Muscle layer of colon (tissue), 2 donors: ENCODE measurements around the gene LRP2.

Experiments used
- H3K27ac ChIP-seq: one replicate; pipeline ENCODE4 v1.7.0; 2013; ENCODE audit warnings: low read depth, mild to moderate bottlenecking, low read length, moderate library complexity
- H3K27me3 ChIP-seq, 2 donors: one replicate each; pipeline ENCODE4 v1.7.0; 2013; ENCODE audit warnings: low read length in 2 of 2, mild to moderate bottlenecking in 2 of 2; ENCODE audit not compliant: insufficient read depth in 2 of 2, control insufficient read depth in 1 of 2
- H3K36me3 ChIP-seq: one replicate; pipeline ENCODE4 v1.7.0; 2013; ENCODE audit warnings: mild to moderate bottlenecking, low read length; ENCODE audit not compliant: insufficient read depth
- H3K4me1 ChIP-seq: one replicate; pipeline ENCODE4 v1.7.0; 2013; ENCODE audit warnings: mild to moderate bottlenecking, low read length; ENCODE audit not compliant: insufficient read depth
- H3K4me3 ChIP-seq, 2 donors: one replicate each; pipeline ENCODE4 v1.7.0; 2013; ENCODE audit warnings: low read length in 2 of 2, low read depth in 1 of 2, mild to moderate bottlenecking in 1 of 2, moderate library complexity in 1 of 2
- H3K9ac ChIP-seq: one replicate; pipeline ENCODE4 v1.7.0; 2013; ENCODE audit warnings: low read length
- H3K9me3 ChIP-seq: one replicate; pipeline ENCODE4 v1.7.0; 2013; ENCODE audit warnings: mild to moderate bottlenecking, low read length
- donor health status: abdominal sarcoma.
- donor health status: Adenocarcinoma of cecum.

LRP2 gene

DNA sequence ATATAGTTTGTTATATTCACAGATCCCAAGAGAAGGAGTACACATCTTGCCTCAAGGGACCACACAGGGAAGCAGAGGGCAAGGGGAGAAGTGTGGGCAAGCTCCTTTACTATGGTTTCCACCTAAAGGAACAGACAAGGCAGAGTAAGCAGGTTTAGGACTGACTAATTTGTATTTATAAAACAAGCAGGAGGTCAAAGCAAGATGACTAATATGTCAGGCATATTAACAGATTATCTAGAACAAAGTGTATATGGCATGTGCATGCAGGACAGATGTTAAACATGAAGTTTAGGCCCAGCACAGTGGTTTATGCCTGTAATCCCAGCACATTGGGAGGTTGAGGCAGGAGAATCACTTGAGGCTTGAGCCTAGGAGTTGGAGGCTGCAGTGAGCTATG, 3.7 kb upstream of the LRP2 start:
- Histone ChIP-seq H3K9ac (no peak overlapping the region), H3K4me3 (no peak overlapping the region), H3K27me3 (peaks cover 10 to 28% of the 10 kb centered on the region in 2 donors)

DNA sequence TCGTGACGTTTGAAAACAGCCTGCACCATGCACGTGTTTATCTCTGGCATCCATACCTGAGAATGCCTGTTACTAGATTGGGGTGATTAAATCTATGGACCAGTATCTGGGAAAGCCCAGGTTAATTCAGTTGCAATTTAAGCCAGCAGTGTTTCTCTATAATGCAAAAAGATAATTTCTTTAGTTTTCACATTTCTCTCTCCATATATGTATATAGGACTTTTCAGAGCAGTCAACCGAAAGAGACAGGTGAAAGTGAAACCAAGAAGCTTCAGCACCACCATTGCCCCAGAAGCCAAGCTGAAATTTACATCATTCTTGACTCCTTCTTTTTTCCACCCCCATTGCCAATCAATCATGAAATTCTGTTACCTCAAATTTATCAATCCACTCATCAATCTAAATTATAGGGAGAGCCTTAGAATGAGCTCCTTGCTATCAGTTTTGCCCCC, 2.7 kb upstream of the LRP2 start:
- Histone ChIP-seq H3K4me1 (peaks cover 25% of the 10 kb centered on the region), H3K27ac (no peak overlapping the region), H3K9me3 (no peaks in the 10 kb centered on the region), H3K4me3 (peak overlapping the region; percentile 17 to 77), H3K27me3 (peaks cover 10 to 28% of the 10 kb centered on the region in 2 donors), H3K36me3 (no peaks in the 10 kb centered on the region), H3K9ac (no peak overlapping the region)

More for the DNA sequence above, 3.7 kb upstream of the LRP2 start:
- no peaks in the 10 kb centered on the region for H3K36me3 ChIP-seq
- no peak overlapping the region for H3K27ac ChIP-seq
- peaks cover 22% of the 10 kb centered on the region for H3K4me1 ChIP-seq
- H3K9me3 ChIP-seq: no peaks in the 10 kb centered on the region

- H3K36me3 ChIP-seq: no peaks in the 10 kb centered on the region
- peaks cover 10 to 28% of the 10 kb centered on the region in 2 donors for H3K27me3 ChIP-seq
- H3K9me3 ChIP-seq: no peaks in the 10 kb centered on the region
- H3K4me3 ChIP-seq: peak overlapping the region; percentile 17 to 77
- H3K27ac ChIP-seq: no peak overlapping the region
- H3K9ac ChIP-seq: no peak overlapping the region
- H3K4me1 ChIP-seq: peaks cover 25% of the 10 kb centered on the region
Observed at GRCh38 chr2:169363560-169364150, 1.3 kb upstream of the LRP2 start.

GRCh38 chr2:169362894-169363559, 693 bp upstream of the LRP2 start:
- no peak overlapping the region for H3K9ac ChIP-seq
- peaks cover 10 to 28% of the 10 kb centered on the region in 2 donors for H3K27me3 ChIP-seq
- peaks cover 25% of the 10 kb centered on the region for H3K4me1 ChIP-seq
- no peak overlapping the region for H3K27ac ChIP-seq
- H3K36me3 ChIP-seq: no peaks in the 10 kb centered on the region
- H3K4me3 ChIP-seq: peak overlapping the region; percentile 36 to 77
- no peaks in the 10 kb centered on the region for H3K9me3 ChIP-seq

DNA sequence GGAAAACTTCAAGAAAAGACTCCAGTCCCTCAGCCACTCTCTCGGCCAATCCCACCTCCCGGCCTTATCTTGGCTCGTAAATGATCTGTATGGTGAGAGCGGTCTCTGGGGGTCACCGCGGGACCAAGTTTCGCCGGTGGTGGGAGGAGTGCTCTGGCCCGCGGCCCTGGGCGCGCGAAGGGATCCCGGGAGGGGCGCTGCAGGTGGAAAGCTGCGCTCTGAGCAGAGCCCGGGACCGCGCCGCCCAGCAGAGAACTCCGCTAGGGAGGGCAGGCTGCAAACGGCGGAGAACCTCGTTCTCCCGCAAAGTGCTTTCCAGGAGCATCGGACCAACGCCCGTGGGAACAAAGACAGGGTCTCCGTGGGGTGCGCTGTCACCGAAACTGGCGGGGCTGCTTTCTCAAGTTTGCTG, 622 bp downstream of the LRP2 start:
- no peak overlapping the region for H3K9ac ChIP-seq
- H3K4me3 ChIP-seq: peak overlapping the region; percentile 36 to 77
- no peaks in the 10 kb centered on the region for H3K9me3 ChIP-seq
- peaks cover 25% of the 10 kb centered on the region for H3K4me1 ChIP-seq
- H3K36me3 ChIP-seq: no peaks in the 10 kb centered on the region
- peaks cover 10 to 28% of the 10 kb centered on the region in 2 donors for H3K27me3 ChIP-seq
- H3K27ac ChIP-seq: no peak overlapping the region

- Histone ChIP-seq H3K9ac (no peak overlapping the region), H3K36me3 (no peaks in the 10 kb centered on the region), H3K9me3 (no peaks in the 10 kb centered on the region), H3K4me1 (peaks cover 25% of the 10 kb centered on the region), H3K27ac (no peak overlapping the region), H3K4me3 (peak overlapping the region in 1 of 2 donors; percentile 77), H3K27me3 (peaks cover 10 to 28% of the 10 kb centered on the region in 2 donors)
Observed at GRCh38 chr2:169360984-169361705, 1.2 kb downstream of the LRP2 start.

DNA sequence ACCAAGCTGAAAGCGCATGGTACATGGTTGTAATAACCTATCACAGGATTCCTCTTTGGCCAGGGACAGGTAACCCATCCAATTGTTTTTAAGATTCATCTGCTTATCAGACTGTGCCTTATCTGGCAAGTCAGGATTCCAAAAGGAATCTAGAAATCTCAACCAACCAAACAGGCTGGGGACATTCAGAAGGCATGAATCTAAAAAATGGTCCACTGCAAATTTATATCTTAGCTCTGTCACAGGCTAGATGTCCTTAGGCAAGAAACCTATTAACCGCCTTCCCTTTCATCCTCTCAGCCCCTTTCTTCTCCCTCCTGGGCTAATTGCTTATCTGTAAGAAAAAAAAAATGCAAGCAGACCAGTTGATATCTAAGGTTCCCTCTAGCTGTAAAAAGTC, 4.3 kb downstream of the LRP2 start:
- Histone ChIP-seq H3K36me3 (no peaks in the 10 kb centered on the region), H3K4me3 (no peak overlapping the region), H3K27ac (no peak overlapping the region)

DNA sequence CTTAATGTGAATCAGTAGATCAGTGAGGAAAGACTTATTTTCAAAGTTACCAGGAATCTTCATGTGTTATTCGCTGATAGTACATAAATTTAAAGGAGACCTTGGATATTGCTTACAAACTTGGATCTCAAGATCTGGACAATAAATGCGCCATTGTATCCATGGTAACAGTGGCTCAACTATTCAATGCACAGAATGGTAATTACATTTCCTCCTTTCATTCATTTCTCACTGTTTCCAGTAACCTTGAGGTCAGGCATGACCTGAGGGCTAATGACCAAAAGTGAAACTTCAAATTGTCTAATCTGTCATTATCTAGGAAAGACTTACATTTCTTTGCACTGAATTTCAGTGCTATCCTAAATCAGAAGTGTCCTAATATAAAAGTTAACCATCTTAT, 8.1 kb downstream of the LRP2 start:
- Histone ChIP-seq H3K9ac (no peak overlapping the region), H3K4me3 (no peak overlapping the region), H3K9me3 (no peaks in the 10 kb centered on the region), H3K27ac (no peak overlapping the region), H3K36me3 (no peaks in the 10 kb centered on the region), H3K4me1 (no peaks in the 10 kb centered on the region), H3K27me3 (no peaks in the 10 kb centered on the region)

More for the DNA sequence above, 4.3 kb downstream of the LRP2 start:
- Histone ChIP-seq H3K27me3 (peaks cover 3 to 16% of the 10 kb centered on the region in 2 donors), H3K9ac (no peak overlapping the region), H3K4me1 (peaks cover 12% of the 10 kb centered on the region), H3K9me3 (no peaks in the 10 kb centered on the region)

GRCh38 chr2:169351725-169352124, 10.6 kb downstream of the LRP2 start:
- Histone ChIP-seq H3K4me1 (no peaks in the 10 kb centered on the region), H3K9me3 (no peaks in the 10 kb centered on the region), H3K4me3 (no peak overlapping the region), H3K36me3 (no peaks in the 10 kb centered on the region), H3K27me3 (no peaks in the 10 kb centered on the region), H3K27ac (no peak overlapping the region), H3K9ac (no peak overlapping the region)

DNA sequence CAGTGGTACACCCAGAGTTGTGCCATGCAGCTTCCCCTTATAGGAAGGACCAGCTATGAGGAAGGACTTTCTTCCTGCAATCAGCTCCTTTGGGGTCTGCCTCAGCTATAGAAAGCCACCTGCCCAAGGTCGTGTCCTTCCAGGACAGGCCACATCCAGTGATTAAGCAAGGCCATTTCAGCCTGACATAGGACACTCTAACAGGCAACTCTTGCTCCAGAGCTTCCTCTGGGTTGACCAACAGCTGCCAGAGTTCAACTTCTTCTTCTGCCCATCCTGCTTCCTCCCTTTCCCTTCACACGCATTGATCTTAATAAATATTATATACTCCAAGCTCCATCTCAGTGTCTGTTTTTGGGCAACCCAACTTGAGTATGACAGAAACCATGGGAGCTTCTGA, 12.8 kb downstream of the LRP2 start:
- Histone ChIP-seq H3K27ac (no peak overlapping the region), H3K4me3 (no peak overlapping the region), H3K36me3 (no peaks in the 10 kb centered on the region), H3K27me3 (no peaks in the 10 kb centered on the region), H3K9ac (no peak overlapping the region), H3K4me1 (no peaks in the 10 kb centered on the region), H3K9me3 (no peaks in the 10 kb centered on the region)

DNA sequence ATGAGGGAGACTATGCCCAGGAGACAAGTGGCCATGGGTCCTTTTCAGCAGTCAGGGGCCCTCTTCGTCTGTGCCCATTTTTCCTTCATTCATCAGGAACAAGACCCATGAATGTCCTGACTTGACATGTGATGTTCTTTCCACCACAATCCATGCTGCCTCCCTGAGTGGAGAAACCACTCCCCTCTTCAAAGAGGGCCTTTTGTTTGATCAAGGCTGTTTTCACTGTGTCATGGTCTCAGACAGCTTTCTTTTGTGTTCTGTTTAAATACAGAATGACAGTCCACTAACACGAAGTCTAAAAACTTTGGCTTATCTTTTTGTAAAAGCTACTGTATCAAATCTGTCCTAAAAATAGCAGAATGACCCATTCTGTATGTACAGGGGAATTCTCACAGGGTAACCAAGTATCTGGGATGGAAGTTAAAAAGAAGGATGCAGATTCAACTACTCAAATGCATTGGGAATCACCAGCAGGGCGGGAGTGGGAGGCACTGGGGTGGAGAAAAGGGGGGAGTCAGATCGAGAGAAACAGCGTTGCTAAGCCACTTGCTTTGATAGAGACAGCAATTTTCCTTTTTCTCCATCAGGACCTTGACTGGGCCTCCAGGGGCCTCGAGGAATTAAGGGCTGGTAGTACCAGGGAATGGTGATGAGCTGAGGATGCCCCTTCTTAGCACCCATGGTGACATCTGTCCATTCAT, 13.9 kb downstream of the LRP2 start:
- Histone ChIP-seq H3K4me1 (no peaks in the 10 kb centered on the region), H3K27me3 (no peaks in the 10 kb centered on the region), H3K27ac (no peak overlapping the region), H3K9me3 (no peaks in the 10 kb centered on the region), H3K9ac (no peak overlapping the region), H3K4me3 (no peak overlapping the region), H3K36me3 (no peaks in the 10 kb centered on the region)
